PFSK-1 (cell line): Measurements from ENCODE around the gene PRKAA1.

ENCODE experiments used
- POLR2AphosphoS5 ChIP-seq: IDR thresholded peaks from 2 replicates; pipeline ENCODE4 v1.6.1; 2012; ENCODE audit warnings: low read depth, mild to moderate bottlenecking, control low read depth, low read length, moderate library complexity
- REST ChIP-seq, 2 experiments: IDR thresholded peaks; 2 replicates each; pipeline versions ENCODE4 v1.6.1 to v1.8.0; 2011 to 2012; ENCODE audit warnings: low read depth in 2 of 2, low read length in 2 of 2, control low read depth in 1 of 2, inconsistent platforms in 1 of 2, mild to moderate bottlenecking in 1 of 2, moderate library complexity in 1 of 2; ENCODE audit not compliant: insufficient read depth in 1 of 2
- SIN3A ChIP-seq: IDR thresholded peaks from 2 replicates; pipeline ENCODE4 v1.6.1; 2012; ENCODE audit warnings: mild to moderate bottlenecking, low read length, moderate library complexity, borderline replicate concordance; ENCODE audit not compliant: insufficient read depth
- TAF1 ChIP-seq: IDR thresholded peaks from 2 replicates; pipeline ENCODE4 v1.6.1; 2012; ENCODE audit warnings: low read length, control low read depth, borderline replicate concordance; ENCODE audit not compliant: insufficient read depth

- TF ChIP-seq TAF1, result no peak
- peak; percentile 43; the same call in 1 of the 2 replicates for TF ChIP-seq POLR2AphosphoS5
- no peak for TF ChIP-seq SIN3A
- no peak for TF ChIP-seq REST (IDR thresholded peaks at IDR 0.05; ENCODE audit: insufficient read depth in 1 of 2, low read depth in 2 of 2, low read length in 2 of 2)
These were observed 43.1 kb downstream of the PRKAA1 start for GRCh38 chr5:40755093-40755406.
